ENCODE data around the gene TPD52L1.

DNA sequence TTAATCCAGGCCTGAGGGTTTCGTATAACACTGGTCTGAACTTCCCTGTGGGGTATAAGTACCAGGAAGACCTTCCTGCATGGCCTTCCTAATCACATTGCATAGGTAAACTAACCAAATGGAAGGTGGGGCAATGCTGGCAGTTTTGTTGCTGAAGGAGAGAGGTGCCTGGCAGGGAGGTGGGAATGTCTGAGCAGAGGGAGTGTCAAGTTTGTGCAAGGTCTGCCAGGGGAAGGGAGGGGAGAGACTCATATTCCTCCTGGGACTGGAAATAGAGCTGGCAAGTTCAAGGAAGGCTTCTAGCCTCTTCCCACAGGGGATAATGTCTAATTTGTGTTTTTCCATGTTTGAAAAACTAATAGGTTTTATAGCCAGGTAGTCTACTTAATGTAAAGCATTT lies 77.6 kb downstream of the TPD52L1 start:
- no peak for TF ChIP-seq ZNF274 (IDR thresholded peaks at IDR 0.05; ENCODE audit: insufficient read depth, insufficient read length)
- no peak for TF ChIP-seq ETV6 (conservative IDR thresholded peaks at IDR 0.05 in 1 of 2, IDR thresholded peaks at IDR 0.05 in 1 of 2; ENCODE audit: borderline replicate concordance in 1 of 2, low read depth in 1 of 2)
- no peak for TF ChIP-seq EZH2 (IDR thresholded peaks at IDR 0.05; ENCODE audit: borderline replicate concordance, control insufficient read depth, low read depth, low read length)
- TF ChIP-seq, protein P1, sequence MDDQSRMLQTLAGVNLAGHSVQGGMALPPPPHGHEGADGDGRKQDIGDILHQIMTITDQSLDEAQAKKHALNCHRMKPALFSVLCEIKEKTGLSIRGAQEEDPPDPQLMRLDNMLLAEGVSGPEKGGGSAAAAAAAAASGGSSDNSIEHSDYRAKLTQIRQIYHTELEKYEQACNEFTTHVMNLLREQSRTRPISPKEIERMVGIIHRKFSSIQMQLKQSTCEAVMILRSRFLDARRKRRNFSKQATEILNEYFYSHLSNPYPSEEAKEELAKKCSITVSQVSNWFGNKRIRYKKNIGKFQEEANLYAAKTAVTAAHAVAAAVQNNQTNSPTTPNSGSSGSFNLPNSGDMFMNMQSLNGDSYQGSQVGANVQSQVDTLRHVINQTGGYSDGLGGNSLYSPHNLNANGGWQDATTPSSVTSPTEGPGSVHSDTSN (IDR thresholded peaks at IDR 0.05; ENCODE audit: insufficient replicate concordance, low read depth, low read length) = no peak
- TF ChIP-seq ZNF24 (IDR thresholded peaks at IDR 0.05) = no peak
- TF ChIP-seq POLR2AphosphoS5 (IDR thresholded peaks at IDR 0.05; ENCODE audit: low read length) = no peak
- no peak for TF ChIP-seq POLR2A (IDR thresholded peaks at IDR 0.05; ENCODE audit: low read depth, low read length)
- TF ChIP-seq, protein P2, sequence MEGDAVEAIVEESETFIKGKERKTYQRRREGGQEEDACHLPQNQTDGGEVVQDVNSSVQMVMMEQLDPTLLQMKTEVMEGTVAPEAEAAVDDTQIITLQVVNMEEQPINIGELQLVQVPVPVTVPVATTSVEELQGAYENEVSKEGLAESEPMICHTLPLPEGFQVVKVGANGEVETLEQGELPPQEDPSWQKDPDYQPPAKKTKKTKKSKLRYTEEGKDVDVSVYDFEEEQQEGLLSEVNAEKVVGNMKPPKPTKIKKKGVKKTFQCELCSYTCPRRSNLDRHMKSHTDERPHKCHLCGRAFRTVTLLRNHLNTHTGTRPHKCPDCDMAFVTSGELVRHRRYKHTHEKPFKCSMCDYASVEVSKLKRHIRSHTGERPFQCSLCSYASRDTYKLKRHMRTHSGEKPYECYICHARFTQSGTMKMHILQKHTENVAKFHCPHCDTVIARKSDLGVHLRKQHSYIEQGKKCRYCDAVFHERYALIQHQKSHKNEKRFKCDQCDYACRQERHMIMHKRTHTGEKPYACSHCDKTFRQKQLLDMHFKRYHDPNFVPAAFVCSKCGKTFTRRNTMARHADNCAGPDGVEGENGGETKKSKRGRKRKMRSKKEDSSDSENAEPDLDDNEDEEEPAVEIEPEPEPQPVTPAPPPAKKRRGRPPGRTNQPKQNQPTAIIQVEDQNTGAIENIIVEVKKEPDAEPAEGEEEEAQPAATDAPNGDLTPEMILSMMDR (IDR thresholded peaks at IDR 0.05 in 2 of 3, conservative IDR thresholded peaks at IDR 0.05 in 1 of 3; ENCODE audit: control insufficient read depth in 2 of 3, extremely low read depth in 1 of 3, insufficient read depth in 1 of 3, low read depth in 3 of 3, low read length in 3 of 3) = no peak
- TF ChIP-seq MYC (IDR thresholded peaks at IDR 0.05; ENCODE audit: insufficient read depth, insufficient read length, insufficient replicate concordance, low read length, severe bottlenecking) = no peak
- TF ChIP-seq MTA3 (IDR thresholded peaks at IDR 0.05; ENCODE audit: borderline replicate concordance, low read length) = no peak

Data from GM12878 (cell line).